ENCODE results near the gene PCBD1.

Gene PCBD1

DNA sequence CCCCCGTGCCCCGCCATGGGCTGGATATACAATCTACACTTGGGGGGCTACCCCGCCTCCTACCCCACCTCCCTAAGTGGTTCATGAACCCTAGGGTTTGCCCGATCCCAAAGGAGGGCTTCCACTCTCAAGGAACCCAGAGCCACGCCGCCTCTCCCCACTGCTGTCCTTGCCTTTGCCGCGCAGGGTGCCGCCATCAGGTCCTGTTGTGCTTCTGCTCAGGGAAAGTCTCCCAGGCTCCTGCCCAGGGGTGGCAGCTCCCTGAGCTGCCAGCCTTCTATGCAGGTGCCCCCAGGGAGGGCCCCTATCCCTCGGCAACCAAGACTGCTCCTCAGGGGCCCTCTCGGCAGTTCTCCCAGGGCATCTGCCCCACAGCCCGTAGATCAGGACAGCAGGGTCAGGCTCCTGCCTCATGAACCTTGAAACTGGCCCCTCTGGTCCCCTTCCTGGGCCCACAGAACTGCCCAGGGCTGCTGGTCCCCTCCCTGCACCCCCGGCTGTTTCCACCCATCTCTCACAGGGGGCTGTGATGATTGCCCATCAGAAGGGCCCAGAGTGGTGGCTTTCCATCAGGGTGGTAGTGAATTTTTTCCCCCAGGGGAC is 13.0 kb upstream of the PCBD1 start:
- no peak for DNase-seq

DNA sequence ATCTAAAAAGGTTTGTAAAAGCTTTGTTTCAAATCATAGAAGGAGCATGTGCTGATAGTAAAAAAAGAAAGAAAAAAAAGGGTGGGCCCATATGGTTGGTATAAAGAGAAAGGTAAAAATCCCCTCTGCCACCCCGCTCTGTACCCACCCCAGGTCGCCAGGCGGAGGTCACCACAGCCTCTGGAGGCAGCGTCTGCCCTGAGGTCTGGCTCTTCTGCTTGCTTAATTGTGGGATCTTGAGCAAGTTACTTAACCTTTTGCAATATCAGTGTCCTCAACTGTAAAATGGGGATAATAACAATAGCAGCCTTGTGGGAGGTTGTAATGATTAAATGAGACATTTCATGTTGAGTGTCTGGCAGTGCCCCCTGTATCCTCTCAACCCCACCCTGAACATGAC is 10.7 kb upstream of the PCBD1 start:
- no peak for DNase-seq

DNA sequence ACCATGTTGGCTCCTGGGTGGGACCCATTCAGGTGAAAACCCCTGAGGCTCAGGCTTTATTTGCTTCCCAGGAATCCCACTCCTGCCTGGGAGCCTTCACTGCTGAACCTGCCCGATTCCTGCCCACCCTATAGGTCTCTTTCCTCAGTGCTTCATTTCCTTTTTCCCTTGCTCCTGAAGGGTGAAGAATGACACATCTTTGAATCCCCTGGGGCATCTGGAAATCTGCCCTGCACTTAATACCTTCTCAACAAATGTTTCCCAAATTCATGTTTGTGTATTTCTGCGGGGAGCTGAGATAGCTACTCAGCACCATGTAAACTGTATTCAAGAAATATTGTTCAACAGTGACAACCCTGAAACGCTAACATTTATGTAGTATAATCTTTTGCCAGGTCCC is 10.3 kb upstream of the PCBD1 start:
- no peak for DNase-seq

DNA sequence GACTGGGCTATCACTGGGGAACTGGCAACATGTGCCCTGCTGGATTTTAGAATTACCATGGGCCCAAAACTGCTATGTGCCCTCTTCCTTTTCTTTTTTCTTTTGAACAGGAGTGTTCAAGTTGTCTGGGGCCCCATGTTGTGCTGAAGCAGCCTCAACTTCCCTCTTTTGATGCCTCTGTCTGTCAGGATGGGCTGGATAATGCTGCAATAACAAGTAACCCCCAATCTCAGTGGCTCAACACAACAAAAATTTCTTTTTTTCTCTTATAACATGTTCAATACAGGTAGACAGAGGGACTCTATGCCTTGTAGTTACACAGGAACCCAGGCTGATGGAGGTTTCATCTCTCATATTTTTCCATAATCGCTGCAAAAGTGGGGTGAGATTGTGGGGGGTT is 8.2 kb upstream of the PCBD1 start:
- DNase-seq = no peak

DNA sequence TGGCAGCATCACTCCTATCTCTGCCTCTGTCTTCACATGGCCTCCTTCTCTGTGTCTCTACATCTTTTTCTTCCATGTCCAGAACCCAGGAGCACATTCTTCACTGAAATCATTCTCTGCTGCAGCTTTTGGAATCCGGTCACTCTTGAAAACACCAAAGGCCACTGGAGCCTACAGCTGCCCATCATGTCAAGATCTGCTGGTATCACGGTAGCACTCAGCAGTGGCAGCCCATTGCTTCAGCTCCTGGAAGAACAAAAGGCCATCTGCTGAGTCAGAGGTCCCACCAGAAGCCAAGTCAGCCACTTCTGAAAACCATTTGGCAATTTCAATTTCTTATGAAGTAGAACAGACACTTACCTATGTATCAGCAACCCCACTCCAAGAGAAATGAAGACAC is 6.1 kb upstream of the PCBD1 start:
- DNase-seq = no peak

DNA sequence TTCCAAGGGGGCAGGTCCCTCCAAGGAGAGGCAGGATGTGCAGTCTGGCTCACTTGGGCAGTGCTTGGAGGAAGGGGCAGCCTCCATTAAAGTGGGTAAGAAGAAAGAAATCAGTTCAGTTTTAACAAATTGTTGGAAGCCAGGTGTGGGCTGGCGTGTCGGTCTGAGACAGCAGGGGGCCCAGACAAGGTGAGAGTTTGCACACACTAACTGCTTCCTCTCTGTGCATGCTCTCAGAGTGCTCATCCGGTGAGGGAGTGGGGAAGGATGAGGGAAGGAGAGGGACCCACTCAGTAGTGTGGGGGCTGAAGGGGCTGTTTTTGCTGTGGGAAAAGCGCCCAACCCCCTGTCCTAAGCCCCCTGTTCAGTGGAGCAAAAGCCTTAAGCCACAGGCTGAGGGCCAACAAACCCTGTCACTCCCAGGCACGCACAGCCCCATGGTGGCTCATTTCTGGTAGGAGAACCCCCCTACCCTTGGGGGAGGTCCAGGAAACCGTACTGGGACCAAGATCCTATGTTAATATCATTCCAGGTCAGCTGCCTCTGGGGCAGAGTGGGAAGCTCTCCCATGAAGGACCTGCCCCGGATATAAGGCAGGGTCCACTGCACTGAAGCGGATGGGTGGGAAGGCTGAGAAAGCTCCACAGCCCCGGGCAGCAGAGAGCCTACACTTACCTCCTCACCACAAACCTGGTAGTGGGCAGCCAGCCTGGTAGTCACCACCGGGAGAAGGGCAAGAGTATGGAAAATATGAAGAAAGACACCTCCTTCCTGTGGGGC is 5.1 kb upstream of the PCBD1 start:
- no peak for DNase-seq

DNA sequence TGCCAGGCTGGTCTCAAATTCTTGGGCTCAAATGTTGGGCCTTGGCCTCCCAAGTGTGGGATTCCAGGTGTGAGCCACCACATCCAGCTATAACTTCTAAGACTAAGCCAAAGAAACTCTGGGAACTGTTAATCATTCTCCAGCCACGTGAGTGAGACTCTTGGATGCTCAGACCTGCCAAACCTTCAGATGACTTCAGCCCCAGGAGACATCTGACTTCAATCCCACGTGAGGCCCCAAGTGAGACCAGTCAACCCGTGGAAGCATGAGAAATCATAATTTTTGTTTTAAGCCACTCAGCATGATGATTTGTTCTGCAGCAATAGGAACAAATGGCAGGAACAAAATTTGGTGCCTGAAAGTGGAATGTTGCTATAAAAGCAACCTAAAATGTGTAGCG is 4.3 kb upstream of the PCBD1 start:
- DNase-seq = no peak

DNA sequence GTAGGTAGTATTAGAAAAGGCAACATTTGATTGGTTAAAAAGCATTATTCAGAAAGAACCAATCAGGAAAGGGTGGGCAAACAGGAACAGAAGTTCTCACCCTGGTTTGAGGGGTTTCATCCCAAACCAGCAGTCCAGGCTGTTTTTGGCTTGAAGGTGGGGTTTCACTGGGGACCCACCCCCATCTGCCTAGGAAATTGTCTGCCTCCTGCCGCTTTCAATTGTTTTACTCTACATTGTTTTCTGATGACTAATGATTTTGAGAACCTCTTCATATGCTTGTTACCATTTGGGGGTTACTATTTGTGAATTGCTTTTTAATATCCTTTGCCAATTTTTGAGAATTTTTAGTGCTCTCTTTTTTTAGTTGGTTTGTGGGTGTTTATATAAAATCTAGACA is 3.3 kb upstream of the PCBD1 start:
- DNase-seq = no peak

DNA sequence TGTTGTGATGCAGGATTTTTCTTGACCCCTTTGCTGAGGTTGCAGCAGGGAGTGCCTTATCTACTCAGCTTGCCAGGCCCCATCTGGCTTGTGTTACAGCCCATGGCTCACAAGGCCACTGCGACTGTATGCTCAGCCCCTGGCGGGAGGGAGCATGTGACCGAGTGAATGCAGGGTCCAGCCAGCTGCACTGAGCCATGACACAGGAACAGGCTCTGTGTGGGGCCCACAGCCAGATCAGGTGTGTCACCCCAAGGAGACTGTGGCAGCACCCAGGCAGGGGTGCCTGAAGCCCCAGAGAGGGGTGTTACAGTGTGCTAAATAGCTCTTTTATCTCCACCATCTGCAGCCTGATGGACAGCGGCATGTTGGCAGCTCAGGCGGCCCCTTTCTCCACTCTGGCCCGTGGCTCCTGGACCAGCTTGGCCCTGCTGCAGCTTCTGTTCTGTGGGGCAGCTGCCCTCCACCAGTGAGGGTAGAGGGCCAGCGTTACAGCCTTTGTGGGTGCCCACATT is 2.6 kb upstream of the PCBD1 start:
- DNase-seq = no peak

DNA sequence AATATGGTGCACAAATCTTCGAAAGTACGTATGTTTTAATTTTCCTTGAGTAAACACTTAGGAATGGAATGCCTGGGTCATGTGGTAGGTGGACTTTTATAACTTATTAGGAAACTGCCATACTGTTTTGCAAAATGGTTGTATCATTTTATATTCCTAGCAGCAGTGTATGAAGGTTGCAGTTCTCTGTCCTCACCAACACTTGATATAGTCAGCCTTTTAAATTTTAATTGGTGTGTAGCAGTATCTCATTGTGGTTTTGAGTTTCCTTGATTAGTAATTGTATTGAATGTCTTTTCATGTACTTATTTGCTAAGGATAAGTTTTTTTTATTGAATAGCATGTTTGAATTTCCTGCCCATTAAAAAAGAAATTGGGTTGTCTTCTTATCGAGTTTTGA is 926 bp upstream of the PCBD1 start:
- DNase-seq = no peak

DNA sequence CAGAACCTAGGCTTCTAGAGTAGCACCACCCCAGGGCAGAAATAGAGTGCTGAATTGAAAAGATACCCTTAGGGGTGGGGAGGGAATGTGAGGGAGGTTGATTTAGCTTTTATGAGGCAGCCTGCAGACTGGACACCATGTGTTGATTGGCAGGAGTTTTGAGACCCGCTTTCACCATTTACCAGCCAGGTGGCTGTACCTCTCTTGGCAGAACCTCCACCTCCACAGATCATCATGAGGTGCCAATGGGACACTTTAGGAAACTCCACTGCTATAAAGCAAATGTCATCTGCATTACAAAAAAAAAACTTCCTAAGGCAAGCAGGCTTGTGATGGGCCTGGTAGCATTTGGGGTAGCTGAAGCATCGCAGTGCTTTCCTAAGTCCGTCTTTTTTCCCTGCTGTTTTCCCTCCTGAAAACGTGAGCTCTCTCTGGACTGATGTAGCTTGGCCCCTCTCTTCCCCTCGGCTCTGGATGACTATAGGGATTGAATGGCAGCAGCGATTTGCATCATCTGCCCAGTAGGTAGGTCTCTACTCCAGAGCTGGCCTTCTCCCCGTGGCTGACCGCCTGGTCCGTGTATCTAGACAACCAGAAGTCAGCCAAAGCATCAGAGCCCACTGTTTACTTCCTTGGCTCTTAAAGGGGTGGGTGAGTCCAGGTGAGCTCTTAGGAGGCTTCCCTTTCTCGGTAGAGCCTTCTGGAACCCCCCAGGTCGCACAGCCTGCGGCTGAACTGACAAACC is 1.3 kb downstream of the PCBD1 start:
- DNase-seq = no peak

DNA sequence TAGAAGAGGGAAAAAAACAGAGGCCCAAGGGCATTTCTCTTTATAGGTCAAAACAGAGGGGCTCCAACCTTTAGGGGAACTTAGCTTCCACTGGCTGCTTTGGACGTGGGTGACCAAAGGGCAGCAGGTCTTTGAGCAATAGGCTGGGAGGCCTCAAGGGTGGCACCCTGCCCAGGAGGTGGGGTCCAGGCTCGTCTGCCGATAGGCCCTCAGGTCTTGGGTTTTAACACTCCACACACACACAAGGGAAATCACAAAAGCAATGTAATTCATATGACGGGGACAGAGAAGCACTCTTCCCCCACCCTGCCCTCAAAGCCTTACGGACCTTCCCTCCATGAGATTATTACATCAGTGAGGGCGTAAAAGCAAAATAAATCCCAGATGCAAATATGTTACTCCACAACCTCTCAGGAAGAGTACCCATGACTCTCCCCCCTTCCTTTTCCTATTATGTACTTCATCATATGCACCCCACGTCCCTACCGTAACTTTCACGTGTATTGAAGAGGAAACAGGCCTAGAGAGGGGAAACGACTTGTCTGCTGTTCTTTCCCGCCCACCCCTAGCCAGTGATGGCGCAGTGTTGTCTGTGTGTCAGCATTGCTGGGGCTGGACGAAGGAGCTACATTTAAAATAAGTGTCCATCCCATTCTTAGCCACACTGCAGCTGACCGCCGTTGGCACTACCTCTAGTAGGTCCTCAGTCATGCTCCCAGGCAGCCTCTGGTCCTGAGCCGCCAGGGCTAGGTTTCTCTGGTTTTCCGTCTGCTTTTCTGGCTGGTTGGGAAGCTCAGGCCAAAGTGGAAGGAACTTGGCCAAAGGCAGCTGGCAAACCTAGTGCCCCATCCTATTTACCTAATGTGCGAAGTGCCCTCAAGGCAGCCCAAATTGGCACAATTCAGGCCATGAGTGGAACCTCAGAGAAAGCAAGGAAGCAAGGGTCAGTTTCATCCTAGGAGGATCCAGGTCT is 2.1 kb downstream of the PCBD1 start:
- DNase-seq = no peak

DNA sequence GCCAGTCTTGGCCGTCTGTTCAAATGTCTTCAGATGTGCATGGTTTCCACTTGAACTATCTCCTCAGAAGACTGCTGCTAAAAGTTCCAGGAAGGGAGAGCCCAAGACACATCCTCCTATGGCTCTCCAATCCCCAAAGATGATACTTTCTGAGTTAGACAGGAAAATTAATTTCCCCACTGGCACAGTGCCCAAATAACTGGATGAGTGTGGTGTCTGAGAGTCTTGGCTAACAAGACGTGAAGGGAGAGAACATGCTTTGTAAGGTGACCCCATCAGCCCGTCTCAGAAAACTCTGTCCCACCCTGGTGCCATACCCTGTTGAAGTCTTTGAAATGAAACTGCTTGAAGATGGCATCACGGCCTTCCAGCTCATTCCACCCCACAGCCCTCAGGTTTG is 2.9 kb downstream of the PCBD1 start:
- no peak for DNase-seq

DNA sequence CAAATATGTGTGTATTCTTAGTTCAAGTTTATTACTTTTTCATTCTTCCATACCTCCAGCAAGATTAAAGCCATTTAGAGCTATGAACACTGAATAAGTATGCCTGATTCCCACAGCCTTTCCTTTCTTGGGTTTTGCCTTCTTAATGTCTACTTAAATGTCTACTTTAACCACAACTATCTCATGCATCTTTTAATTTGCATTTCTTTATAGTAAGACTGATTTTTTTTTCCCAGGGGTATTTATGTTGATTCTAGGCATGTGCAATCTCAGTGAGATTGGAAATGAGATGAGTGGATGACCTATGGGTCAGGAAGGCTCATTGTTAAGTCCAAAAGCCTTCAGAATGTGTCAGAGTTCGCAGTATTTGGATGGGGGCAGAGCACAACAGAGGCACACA is 3.6 kb downstream of the PCBD1 start:
- no peak for DNase-seq

DNA sequence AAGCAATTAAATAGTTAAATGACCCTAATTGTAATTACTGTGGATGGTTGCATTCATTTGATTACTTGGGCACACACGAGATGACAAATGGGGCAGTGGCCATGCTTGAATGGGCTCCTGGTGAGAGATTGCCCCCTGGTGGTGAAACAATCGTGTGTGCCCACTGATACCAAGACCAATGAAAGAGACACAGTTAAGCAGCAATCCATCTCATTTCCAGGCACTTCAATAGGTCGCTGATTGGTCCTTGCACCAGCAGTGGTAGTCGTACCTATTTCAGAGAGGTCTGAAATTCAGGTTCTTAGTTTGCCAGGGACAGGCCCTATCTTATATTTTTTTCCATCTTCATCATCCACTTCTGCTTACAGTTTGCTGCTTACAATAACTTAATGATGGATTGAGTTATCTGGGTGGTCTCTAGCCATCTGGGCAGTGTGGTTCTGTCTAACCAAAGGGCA is 8.3 kb downstream of the PCBD1 start:
- DNase-seq = peak; percentile 63

DNA sequence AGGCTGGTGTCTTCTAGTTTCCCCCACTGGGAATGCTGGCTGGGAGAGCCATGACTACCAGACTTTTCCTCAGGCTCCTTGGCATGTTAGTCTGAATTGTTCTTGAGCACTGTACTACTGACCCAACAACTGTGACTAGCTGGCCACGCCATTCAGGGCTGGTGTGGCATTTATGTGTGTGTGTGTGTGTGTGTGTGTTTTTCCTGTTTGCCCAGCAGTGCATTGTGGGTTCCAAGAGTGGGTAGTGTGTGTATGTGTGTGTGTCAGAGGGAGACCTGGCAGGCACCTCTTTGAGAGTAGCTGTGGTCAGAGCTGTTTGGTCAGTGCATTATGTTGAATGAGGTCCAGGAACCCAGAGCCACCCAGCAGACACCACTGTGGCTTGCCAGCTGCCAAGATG is 9.2 kb downstream of the PCBD1 start:
- no peak for DNase-seq

DNA sequence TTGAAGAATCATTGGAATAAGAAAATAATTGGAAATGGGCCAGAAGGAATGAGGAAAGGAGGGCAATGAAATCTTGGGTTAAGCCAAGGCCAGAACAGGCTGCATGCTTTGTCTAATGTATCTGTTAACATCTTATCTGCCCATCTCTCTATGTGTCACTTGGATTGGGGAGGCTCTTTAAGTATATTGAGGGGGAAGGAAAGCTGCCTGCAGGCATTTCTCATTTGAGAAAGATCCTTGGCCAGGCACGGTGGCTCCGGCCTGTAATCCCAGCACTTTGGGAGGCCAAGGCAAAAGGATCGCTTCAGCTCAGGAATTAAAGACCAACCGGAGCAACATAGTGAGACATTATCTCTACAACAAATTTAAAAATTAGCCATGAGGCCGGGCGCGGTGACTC is 14.3 kb downstream of the PCBD1 start:
- no peak for DNase-seq

DNA sequence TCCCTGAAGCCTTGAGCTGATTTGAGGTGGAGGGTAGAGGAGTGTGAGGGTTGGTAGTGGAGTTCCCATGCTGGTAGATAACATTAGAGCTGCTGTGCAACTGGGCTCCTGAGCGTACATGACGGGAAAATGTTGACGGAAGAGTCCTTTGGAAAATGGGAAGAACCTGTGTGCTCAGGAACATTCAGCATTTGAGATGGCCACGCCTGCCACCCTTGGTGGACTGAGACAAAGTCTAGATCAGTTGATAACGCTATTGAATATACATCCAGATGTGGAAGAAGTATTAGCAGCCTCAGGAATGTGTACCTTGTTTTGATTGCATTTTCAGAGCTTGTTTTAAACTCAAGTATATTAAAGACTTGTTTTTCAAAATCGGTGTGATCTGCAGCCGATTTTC is 16.1 kb downstream of the PCBD1 start:
- no peak for DNase-seq

DNA sequence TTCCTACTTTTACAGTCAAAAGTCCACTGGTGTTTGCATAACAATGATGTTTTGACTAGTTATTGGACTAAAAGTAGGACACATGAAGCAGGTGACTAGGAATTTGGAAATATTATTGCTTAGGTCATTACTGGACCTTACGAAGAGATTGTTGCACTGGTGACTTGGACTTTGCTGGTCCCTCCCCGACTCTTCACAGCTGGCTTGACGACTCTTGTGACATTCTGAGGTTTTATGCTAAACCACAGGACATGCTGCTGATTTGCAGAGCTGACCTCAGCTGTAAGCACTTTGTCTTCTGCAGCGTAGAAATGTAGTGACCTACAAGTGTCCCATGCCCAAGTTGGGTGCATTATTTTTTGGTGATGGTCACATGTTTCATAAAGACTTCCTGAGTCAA is 21.9 kb downstream of the PCBD1 start:
- DNase-seq = no peak

DNA sequence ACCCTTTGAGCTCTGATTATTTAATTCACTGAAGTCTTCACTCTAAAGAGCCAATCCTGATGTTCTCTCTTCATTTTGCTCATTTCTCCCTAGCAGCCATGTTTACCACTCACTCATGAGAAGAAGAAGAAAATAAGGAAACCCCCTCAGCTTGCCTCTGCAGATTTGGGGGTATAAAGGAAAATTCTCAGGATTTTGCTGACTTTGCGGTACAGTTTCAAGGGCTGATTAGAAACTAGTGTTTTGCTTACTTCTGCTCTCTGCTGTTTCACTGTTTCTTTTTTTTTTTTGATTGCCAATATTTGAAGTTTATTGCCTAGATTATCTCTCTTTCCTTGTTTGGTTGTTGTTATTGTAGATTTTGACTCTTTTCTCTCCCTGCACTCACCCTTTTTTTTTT is 23.4 kb downstream of the PCBD1 start:
- DNase-seq = no peak

DNA sequence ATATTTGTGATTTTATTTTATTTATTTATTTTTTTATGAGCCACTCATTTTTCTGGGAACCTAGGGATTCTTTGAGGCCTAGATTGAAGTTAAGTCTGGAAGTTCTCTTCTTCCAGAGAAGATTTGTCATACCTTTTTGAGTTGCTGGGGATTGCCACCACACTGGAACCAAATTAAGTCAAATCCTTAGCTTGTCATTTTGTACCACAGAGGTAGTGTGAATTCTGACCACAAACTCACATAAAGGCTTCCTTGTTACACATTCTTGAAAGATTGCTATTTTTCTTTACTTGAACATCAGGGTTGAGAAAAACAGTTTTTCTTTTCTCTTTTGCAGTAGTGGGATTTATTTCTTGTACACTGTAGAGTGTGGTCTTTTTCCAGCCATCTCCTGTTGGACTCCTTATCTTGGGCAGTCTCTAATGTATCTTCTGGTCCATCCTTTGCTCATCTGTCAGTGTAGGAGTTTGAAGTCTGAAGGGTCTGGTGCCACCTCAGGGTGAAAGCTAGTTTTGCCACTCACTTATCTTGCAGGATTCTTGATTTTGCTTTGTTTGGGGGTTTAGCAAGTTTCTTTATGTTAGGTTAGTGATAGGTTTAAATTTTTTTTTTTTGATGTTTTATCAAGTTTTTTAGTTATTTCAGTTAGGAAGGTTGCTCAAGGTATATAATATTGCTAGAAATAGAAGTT is 24.8 kb downstream of the PCBD1 start:
- no peak for DNase-seq
